Skin of body (tissue), 2 donors: ENCODE results near the gene IRAK1BP1. TPM values are rescaled to one million over a fixed set of nuclear protein-coding genes. Genes with fewer than 3 reads are reported as not detected.
"Not testable (repeated sequence)": the region's sequence is repeated elsewhere in the genome, so short reads cannot be mapped to it uniquely, and the experiment has no call there.

Experiments used
- DNase-seq: peaks from one replicate; lab custom pipeline; 2025; lab: John Stamatoyannopoulos, UW
- total RNA-seq: library from RNA; depleted of rRNA; stranded (reverse); fragments of >200 nt; gene quantifications from one replicate; pipeline ENCODE4 v1.2.3, GENCODE V29; 2014

The IRAK1BP1 gene
- total RNA-seq, 1 donor from 2014 or later, result 9.0 TPM

- DNase-seq, result not testable (repeated sequence)
These were observed 22.6 kb downstream of the IRAK1BP1 start for GRCh38 chr6:78889901-78890300.

DNA sequence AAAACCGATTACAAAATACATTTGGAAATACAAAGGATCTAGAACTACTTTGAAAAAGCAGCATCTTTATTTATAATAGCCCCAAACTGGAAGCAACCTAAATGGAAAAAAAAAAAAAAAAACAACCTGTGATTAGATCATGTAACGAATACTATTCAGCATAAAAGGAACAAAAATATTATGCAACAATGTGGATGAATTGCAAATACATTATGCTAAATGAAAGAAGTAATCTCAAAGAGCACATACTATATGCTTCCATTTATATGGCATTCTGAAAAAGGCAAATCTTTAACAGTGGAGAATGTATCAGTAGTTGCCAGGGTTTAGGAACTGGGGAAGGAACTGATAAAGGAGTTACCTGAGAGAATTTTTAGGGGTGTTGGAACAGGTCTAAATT lies 28.9 kb downstream of the IRAK1BP1 start:
- no peak for DNase-seq

DNA sequence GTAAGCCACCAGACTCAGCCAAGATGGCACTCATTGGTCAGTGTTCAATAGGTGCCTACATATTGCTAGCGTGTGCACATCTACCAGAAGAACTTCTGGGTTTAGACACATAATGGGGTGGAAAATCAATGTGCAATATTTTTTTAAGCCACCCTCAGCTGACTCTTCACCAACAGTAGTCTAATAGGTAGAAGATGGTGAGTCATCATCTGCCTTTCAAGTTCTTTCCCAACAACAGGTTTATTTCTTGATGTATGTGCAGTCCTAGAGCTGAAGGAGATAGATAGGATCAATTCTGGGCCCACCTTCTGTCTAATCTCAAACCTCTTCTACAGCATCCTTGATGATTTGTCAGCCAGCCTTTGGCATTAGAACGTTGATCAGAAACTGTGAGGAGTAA lies 41.3 kb downstream of the IRAK1BP1 start:
- no peak for DNase-seq

DNA sequence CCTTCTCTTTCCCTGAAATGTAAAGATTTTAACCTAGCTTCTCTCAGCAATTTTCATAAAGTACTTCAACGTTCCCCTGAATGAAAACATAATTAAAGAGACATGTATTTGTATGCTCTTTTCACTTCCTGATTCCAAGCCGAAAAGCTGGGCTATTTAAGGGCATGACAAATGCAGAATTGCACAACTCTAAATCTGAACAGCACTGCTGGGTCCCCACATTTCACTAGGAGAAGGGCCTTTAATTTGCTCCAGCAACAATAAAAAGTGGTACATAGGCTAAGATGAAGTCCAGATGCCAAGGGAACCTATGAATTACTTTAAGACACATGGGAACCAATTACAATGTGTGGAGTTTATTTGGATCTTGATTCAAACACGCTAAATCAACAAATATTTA lies 42.0 kb downstream of the IRAK1BP1 start:
- peak; percentile 95 for DNase-seq

- no peak for DNase-seq
These were observed 42.7 kb downstream of the IRAK1BP1 start for GRCh38 chr6:78910010-78910409.

- DNase-seq, result no peak
These were observed 43.3 kb downstream of the IRAK1BP1 start for GRCh38 chr6:78910591-78911171.

GRCh38 chr6:78911218-78911940 lies 44.0 kb downstream of the IRAK1BP1 start:
- DNase-seq, result no peak

DNA sequence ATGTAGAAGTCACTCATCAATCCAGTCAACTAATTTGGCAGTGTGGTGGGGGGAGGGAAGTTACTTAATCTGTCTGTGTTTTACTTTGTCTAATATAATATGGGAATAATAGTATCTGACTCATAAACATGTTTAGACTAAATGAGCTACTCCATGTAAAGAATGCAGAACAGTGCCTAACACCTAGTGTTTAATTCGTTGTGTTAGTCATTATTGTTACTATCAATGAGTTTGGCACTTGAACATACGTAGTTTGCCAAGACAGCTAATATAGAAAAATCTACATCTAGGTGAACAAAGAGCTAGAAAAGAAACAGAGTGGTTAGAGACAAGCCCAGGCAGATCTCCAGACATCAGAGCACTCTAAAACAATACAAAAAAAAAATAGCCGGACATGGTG lies 49.1 kb downstream of the IRAK1BP1 start:
- DNase-seq, result no peak

DNA sequence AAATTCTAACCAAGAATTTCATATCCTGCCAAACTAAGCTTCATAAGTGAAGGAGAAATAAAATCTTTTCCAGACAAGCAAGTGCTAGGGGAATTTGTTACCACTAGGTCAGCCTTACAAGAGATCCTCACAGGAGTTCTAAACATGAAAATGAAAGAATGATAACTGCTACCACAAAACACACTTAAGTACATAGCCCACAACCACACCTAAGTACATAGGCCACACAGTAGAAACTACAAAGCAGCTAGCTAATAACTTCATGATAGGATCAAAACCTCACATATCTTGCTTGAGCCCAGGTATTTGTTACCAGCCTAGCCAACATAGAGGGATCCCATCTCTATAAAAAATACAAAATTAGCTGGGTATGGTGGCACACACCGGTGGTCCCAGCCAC lies 50.4 kb downstream of the IRAK1BP1 start:
- DNase-seq, result no peak

- DNase-seq, result not testable (repeated sequence)
These were observed 53.8 kb downstream of the IRAK1BP1 start for GRCh38 chr6:78921168-78921567.

GRCh38 chr6:78925317-78925716 lies 58.0 kb downstream of the IRAK1BP1 start:
- DNase-seq, result no peak

GRCh38 chr6:78935553-78935952 lies 68.2 kb downstream of the IRAK1BP1 start:
- DNase-seq, result no peak

GRCh38 chr6:78936515-78936914 lies 69.2 kb downstream of the IRAK1BP1 start:
- no peak for DNase-seq

DNA sequence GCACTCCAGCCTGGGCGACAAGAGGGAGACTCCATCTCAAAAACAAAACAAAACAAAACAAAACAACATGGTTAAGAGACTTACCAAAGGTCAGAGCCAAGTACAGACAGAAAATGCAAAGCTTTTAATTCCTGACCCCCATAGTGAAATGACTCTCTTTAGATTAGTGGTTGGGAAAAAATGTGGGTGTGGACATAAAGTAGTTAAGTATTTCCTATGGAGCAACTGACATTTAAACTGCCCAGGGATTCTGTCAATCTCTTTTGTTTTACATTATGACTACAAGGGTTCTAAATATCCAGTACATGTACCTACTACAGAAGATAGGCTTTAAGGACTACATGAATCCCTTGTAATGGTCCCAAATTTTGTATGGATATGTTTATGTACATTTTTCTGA lies 75.1 kb downstream of the IRAK1BP1 start:
- no peak for DNase-seq

DNA sequence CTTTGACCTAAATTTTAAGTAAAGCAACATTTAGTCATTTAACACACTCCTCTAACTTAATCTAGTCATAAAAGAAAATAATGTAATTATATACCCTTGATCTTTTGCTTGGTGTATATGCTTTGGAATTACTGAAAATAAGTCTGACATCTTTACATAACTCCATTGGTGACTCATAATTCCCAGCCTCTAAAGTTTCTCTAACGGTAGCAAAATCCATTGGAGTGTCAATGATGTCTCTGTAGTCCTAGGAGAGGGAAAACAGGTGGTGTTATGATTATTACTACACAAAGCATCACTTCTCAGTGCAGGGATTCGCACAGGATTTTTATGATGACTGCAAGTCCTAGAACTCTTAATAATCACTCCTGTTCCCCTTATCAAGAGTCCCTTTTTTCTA lies 80.2 kb downstream of the IRAK1BP1 start:
- DNase-seq, result no peak

- no peak for DNase-seq
These were observed 80.6 kb downstream of the IRAK1BP1 start for GRCh38 chr6:78947962-78948361.

GRCh38 chr6:78948785-78949184 lies 81.4 kb downstream of the IRAK1BP1 start:
- DNase-seq, result no peak

GRCh38 chr6:78952362-78952761 lies 85.0 kb downstream of the IRAK1BP1 start:
- no peak for DNase-seq

Other genes with a start within 250 kb of the IRAK1BP1 start
- 51.5 TPM for gene PHIP, start 210.7 kb downstream of the IRAK1BP1 start, total RNA-seq